GM19043 (cell line): ENCODE results near the gene FOXP2.
"Not testable (repeated sequence)": the region's sequence is repeated elsewhere in the genome, so short reads cannot be mapped to it uniquely, and the experiment has no call there.

Experiments
- ATAC-seq: cut with Tn5 transposase; IDR thresholded peaks from one replicate; pipeline ENCODE4 v1.9.1; 2021; ENCODE audit warnings: low read depth; ENCODE audit not compliant: unreplicated experiment

The FOXP2 gene

GRCh38 chr7:114488696-114489095, 74.1 kb downstream of the FOXP2 start:
- ATAC-seq: no peak

GRCh38 chr7:114497491-114497890, 82.9 kb downstream of the FOXP2 start:
- ATAC-seq: not testable (repeated sequence)

- ATAC-seq: no peak
Measured at GRCh38 chr7:114502454-114503254, 88.0 kb downstream of the FOXP2 start.

GRCh38 chr7:114504586-114504985, 90.0 kb downstream of the FOXP2 start:
- ATAC-seq: no peak

GRCh38 chr7:114507381-114507780, 92.8 kb downstream of the FOXP2 start:
- ATAC-seq: no peak

GRCh38 chr7:114508086-114508485, 93.5 kb downstream of the FOXP2 start:
- no peak for ATAC-seq

GRCh38 chr7:114510824-114511223, 96.2 kb downstream of the FOXP2 start:
- ATAC-seq: not testable (repeated sequence)

GRCh38 chr7:114519240-114519639, 104.6 kb downstream of the FOXP2 start:
- ATAC-seq: no peak

GRCh38 chr7:114522081-114522480, 107.5 kb downstream of the FOXP2 start:
- no peak for ATAC-seq

GRCh38 chr7:114527589-114527988, 113.0 kb downstream of the FOXP2 start:
- no peak for ATAC-seq

- ATAC-seq: no peak
Measured at GRCh38 chr7:114530057-114530611, 115.5 kb downstream of the FOXP2 start.

- no peak for ATAC-seq
Measured at GRCh38 chr7:114531326-114531725, 116.7 kb downstream of the FOXP2 start.

GRCh38 chr7:114533131-114533530, 118.5 kb downstream of the FOXP2 start:
- ATAC-seq: no peak

- no peak for ATAC-seq
Measured at GRCh38 chr7:114534953-114535352, 120.3 kb downstream of the FOXP2 start.

- ATAC-seq: no peak
Measured at GRCh38 chr7:114539575-114539974, 125.0 kb downstream of the FOXP2 start.

- ATAC-seq: no peak
Measured at GRCh38 chr7:114540291-114540690, 125.7 kb downstream of the FOXP2 start.

- not testable (repeated sequence) for ATAC-seq
Measured at GRCh38 chr7:114547346-114547745, 132.7 kb downstream of the FOXP2 start.

- no peak for ATAC-seq
Measured at GRCh38 chr7:114548081-114548980, 133.7 kb downstream of the FOXP2 start.

- ATAC-seq: peak; percentile 50
Measured at GRCh38 chr7:114554781-114555537, 140.3 kb downstream of the FOXP2 start.

GRCh38 chr7:114567416-114567815, 152.8 kb downstream of the FOXP2 start:
- ATAC-seq: no peak
